K562 (cell line): ENCODE data around the gene BIRC6. TPM values are rescaled to one million over a fixed set of nuclear protein-coding genes. Genes with fewer than 3 reads are reported as not detected.
A peak's percentile ranks its signal among the peaks of the same experiment; 100 is the strongest.

Experiments
- ETV6 ChIP-seq, 3 experiments: fragments of 150-350 bp in 1 of 3; sonication (generic) in 1 of 3; formaldehyde crosslinking in 1 of 3; IDR thresholded peaks; 2 replicates each; pipeline versions ENCODE4 v1.6.1 to v1.8.0; 2014 to 2022; ENCODE audit warnings: borderline replicate concordance in 2 of 3, low read depth in 2 of 3, antibody characterized with exemption in 1 of 3, low read length in 1 of 3, mild to moderate bottlenecking in 1 of 3, missing genetic modification reagents in 1 of 3
- TAF9B ChIP-seq: fragments of 450-650 bp; IDR thresholded peaks from 2 replicates; pipeline ENCODE4 v1.6.1; 2018; ENCODE audit warnings: mild to moderate bottlenecking; ENCODE audit not compliant: partially characterized antibody
- ZNF121 ChIP-seq: sonication (generic); formaldehyde crosslinking; conservative IDR thresholded peaks from 2 replicates; pipeline ENCODE4 v1.8.0; 2022; ENCODE audit warnings: missing genetic modification reagents
- ZNF395 ChIP-seq: fragments of 200-800 bp; sonication (Bioruptor generic); IDR thresholded peaks from 2 replicates; pipeline ENCODE4 v1.6.1; 2017; ENCODE audit warnings: missing genetic modification characterization, missing compliant biosample characterization
- ZNF407 ChIP-seq: fragments of 450-650 bp; IDR thresholded peaks from 2 replicates; pipeline ENCODE4 v1.6.1; 2016; ENCODE audit warnings: low read depth
- polyA plus RNA-seq, 8 experiments: library from polyadenylated mRNA; depleted of rRNA in 4 of 8; stranded (reverse) in 5 of 8; unstranded in 3 of 8; fragments of >200 nt; fragmentation: Nextera tagmentation in 2 of 8; fragmentation: Illumina TruSeq in 1 of 8; extraction: Ambion mirVana in 2 of 8; extraction: Trizol in 1 of 8; gene quantifications; 2 replicates each; pipeline versions ENCODE4 v1.2.1 to v1.2.3, GENCODE V29; 2011 to 2014; ENCODE audit warnings: inconsistent platforms in 1 of 8, missing spikeins in 1 of 8
- total RNA-seq, 7 experiments: library from RNA; depleted of rRNA in 6 of 7; stranded (reverse); fragments of >200 nt in 6 of 7; fragmentation: Illumina TruSeq in 2 of 7; extraction: Trizol in 2 of 7; gene quantifications; 2 replicates each; pipeline versions ENCODE4 v1.2.1 to v1.2.3, GENCODE V29; 2011 to 2021; ENCODE audit warnings: low replicate concordance in 1 of 7

Gene BIRC6
- total and polyA plus RNA-seq, 9 of the 15 experiments (the other 6 are each of a cell fraction or from before 2014, with no cell fraction given) = 18.8 to 110 (median 49.8) TPM

- peak; percentile 25; the same call in 1 of the 2 replicates for TF ChIP-seq ZNF407
- TF ChIP-seq ZNF121 = peak; percentile 33; the same call in 1 of the 2 replicates
- no peak for TF ChIP-seq ETV6 (IDR thresholded peaks at IDR 0.05; ENCODE audit: borderline replicate concordance in 1 of 2, low read depth in 2 of 2, low read length in 1 of 2)
- TF ChIP-seq ETV6 (CRISPR knock-in tag; IDR thresholded peaks at IDR 0.05; ENCODE audit: borderline replicate concordance) = 0 out of 2 replicates have a peak, but pooled peaks have one; percentile 38
- 0 out of 2 replicates have a peak, but pooled peaks have one; percentile 24 for TF ChIP-seq ZNF395
- TF ChIP-seq TAF9B = peak; percentile 2
These were observed 695 bp upstream of the BIRC6 start (continued) for GRCh38 chr2:32355976-32356680.
